Adrenal gland (tissue), 5 donors: ENCODE data around the gene ACVR1B.

Source experiments
- POLR2A ChIP-seq, 2 donors: fragments of 450-650 bp; IDR thresholded peaks; one replicate each; pipeline ENCODE4 v1.6.1; 2017; ENCODE audit warnings: antibody characterized with exemption in 2 of 2, mild to moderate bottlenecking in 2 of 2, moderate library complexity in 1 of 2
- TF ChIP-seq, protein P1 (sequence below), 6 experiments: fragments of 450-650 bp in 4 of 6; fragments of 200-600 bp in 2 of 6; sonication (generic) in 1 of 6; IDR thresholded peaks; 1 replicate in 5 of 6; 2 replicates in 1 of 6; pipeline versions ENCODE4 v1.5.1 to v1.8.0; 2016 to 2021; ENCODE audit warnings: antibody characterized with exemption in 6 of 6, mild to moderate bottlenecking in 2 of 6, moderate library complexity in 1 of 6
- donor health status: DM: no; HTN: no; CAD: no.

DNA sequence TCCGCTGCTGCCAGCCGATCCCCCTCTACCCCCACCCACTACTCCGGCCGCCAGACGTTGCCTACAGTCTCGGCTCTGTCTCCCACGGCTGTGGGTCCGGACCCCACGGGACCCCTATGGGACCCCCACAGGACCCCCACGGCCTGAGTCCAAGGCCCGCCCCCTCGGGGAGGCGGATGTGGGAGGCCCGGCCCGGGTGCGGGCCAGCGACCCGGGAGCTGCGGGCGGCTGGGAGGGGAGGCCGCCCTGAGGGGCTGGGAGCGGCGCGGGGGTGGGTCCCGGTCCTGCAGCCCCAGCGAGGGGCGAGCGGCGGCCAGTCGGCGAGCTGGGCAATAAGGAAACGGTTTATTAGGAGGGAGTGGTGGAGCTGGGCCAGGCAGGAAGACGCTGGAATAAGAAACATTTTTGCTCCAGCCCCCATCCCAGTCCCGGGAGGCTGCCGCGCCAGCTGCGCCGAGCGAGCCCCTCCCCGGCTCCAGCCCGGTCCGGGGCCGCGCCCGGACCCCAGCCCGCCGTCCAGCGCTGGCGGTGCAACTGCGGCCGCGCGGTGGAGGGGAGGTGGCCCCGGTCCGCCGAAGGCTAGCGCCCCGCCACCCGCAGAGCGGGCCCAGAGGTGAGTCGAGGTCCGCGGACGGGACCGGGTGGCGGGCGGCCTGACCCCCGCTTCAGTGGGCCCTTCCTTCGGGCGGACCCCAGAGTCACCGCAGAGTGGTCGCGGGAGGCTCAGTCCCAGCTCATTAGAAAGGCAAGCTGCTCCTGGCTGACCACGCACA, 44.2 kb upstream of the ACVR1B start, which contains the start of gene ACVRL1:
- peak in 1 of 2 donors; percentile 37 for TF ChIP-seq POLR2A (IDR thresholded peaks at IDR 0.05)
- TF ChIP-seq, protein P1, sequence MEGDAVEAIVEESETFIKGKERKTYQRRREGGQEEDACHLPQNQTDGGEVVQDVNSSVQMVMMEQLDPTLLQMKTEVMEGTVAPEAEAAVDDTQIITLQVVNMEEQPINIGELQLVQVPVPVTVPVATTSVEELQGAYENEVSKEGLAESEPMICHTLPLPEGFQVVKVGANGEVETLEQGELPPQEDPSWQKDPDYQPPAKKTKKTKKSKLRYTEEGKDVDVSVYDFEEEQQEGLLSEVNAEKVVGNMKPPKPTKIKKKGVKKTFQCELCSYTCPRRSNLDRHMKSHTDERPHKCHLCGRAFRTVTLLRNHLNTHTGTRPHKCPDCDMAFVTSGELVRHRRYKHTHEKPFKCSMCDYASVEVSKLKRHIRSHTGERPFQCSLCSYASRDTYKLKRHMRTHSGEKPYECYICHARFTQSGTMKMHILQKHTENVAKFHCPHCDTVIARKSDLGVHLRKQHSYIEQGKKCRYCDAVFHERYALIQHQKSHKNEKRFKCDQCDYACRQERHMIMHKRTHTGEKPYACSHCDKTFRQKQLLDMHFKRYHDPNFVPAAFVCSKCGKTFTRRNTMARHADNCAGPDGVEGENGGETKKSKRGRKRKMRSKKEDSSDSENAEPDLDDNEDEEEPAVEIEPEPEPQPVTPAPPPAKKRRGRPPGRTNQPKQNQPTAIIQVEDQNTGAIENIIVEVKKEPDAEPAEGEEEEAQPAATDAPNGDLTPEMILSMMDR (IDR thresholded peaks at IDR 0.05), result no peak
